HG03342 (cell line): ENCODE results near the gene CCNJL.

ENCODE experiments used
- ATAC-seq: cut with Tn5 transposase; IDR thresholded peaks from one replicate; pipeline ENCODE4 v1.9.1; 2021; ENCODE audit warnings: mild to moderate bottlenecking, moderate library complexity; ENCODE audit not compliant: unreplicated experiment

Gene CCNJL

DNA sequence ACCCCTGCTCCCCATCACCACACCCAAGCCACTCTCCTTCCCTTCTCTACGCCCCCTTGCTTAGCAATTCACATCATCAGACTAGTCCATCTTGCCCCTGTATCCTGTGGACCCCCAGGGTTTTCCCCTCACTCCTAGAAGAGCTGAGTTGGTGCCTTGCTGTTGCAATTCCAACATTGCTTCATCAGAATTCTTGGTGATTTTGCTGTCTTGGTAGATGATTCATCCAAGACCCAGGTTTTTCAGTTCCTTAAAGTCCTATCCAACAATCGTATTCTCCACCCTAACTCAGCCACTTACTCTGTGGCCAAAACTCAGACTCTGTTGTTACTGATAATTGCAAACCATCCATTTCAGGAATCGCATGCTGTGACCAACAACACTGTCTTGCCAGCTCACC lies 21.4 kb upstream of the CCNJL start:
- ATAC-seq = no peak

DNA sequence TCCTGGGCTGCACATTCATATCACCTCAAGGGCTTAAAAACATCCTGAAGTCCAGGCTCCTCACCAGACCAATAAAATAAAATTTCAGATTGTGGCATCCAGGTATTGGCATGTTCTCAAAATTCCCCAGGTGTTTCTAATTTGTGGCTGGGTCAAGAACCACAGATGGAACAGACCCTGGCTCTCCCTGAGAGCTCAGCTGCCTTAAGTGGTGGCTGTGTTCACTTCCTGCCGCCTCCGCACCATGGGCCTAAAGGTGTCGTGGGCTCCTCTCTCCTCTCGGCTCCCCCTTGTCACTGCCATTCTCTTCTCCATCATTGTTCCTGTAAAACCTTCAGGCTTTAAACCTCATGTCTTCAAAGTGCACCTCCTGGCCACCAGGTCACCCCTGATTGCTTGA lies 17.8 kb upstream of the CCNJL start:
- no peak for ATAC-seq

DNA sequence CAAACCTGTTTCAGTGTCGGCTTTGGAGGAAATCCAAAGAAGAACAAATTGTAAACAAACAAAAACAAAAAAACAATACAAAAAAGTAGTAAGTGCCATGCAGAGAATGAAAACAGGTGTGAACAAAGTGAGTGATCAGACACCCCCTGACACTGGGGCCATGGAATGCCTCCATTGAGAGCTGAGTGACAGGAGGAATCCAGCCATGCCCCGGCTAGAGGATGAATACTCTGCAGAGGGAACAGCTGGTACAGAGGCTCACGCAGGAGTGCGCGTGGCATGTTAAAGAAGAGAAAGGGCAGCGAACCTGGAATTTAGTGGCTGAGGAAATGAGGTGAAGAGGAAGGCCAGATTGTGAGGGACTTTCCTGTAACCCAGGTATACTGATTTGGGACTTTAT lies 15.5 kb upstream of the CCNJL start:
- no peak for ATAC-seq

DNA sequence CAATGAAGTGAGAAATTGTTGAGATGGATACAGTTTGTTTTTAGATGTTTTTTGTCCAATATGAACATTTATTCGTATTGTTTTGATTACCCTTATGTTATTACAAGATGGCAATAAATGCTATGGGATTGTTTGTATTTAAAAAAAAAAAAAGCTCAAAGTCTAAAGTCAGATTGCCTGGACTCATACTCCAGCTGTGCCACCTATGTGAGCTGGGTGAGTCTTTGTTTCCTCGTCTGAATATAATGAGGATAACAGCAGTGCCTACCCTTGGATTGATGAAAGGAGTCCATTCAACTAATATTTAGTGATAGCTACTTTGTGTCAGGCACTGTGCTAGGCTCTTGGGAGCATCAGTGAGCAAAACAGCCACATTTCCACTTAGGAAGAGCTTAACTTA lies 14.6 kb upstream of the CCNJL start:
- no peak for ATAC-seq

DNA sequence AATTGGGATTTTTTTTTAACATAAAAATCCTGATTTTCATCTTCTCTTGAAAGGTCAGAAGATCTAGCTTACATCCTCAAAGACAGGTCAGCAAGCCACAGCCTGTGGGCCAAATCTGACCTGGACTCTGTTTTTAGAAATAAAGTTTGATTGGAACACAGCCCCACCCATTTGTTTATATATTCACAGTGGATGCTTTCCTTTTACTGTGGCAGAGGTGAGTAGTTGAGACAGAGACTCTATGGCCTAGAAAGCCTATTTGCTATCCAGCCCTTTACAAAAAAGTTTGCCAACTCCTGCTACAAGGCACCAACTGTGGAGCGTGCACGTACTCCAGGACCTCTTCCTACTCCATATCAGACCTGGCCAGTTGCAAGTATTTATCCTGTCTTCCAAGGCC lies 13.4 kb upstream of the CCNJL start:
- no peak for ATAC-seq

DNA sequence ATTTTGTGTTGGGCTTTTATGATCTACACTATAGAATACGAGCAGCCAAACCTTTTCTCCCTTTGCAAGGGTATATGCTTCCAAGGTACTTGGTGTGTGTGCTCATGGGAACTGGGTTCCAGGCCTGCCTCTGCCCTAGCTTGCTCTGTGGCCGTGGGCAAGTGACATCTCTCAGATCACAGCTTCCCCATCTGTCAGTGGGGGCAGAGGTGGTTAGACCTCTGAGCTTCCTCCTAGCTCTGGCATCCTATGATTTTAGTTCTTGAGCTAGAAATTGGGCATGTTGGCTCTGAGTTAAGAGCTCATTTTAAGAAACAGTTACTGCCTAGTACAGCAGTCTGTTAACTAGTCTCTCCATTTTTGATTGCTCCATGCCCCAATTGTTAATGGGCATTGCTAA lies 12.5 kb upstream of the CCNJL start:
- no peak for ATAC-seq

DNA sequence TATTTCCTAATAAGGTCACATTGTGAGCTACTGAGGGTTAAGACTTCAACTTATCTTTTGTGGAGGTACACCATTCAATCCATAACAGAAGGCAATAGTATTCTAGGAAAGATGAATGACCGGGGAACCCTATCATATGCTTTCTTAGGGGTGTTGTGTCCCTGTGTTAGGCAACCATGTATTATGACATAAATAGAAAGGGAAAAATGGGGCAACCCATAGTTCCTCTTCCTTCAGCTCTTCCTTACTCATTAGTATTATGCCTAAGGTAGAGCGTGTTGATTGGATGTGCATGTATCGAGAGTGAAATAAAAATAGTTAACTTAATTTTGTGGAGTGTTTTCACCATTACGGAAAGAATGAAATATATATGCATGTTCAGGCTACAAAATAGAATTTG lies 6.0 kb upstream of the CCNJL start:
- ATAC-seq = no peak

DNA sequence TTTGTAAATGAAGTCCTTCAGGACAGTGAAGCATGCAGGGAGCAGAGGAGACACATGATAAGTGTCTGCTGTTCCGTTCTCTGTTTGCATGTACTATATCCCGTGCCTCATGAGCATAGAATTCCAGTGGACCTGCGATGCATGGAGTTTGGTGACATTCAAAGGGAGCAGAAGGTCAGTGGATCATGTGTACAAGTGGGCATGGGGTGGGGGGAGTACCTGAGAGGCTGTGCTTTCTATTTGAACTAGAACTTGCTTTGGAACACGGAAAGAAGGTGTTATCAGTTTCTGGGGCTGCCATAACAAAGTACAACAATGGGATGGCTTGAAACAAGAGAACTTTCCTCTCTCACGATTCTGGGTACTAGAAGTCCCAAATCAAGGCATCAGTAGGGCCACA lies 5.1 kb upstream of the CCNJL start:
- no peak for ATAC-seq

DNA sequence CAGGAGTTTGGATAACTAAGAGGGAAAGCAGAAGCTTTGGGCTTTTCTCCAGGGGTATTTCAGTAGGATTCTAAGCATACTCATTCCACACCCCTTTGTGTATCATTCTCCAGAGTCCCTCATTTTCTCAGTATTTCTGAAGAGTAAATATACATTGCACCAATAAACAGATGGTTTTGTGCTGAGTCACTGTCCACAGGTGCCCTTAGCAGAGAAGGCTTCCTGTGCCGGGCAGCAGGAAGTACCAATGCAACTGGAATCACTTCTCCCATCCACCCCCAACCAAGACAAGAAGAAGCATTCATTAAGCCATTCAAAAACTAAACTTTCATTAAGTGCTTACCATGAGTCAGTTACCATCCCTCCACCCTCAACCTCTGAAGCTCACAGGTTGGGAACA lies 3.6 kb upstream of the CCNJL start:
- no peak for ATAC-seq

DNA sequence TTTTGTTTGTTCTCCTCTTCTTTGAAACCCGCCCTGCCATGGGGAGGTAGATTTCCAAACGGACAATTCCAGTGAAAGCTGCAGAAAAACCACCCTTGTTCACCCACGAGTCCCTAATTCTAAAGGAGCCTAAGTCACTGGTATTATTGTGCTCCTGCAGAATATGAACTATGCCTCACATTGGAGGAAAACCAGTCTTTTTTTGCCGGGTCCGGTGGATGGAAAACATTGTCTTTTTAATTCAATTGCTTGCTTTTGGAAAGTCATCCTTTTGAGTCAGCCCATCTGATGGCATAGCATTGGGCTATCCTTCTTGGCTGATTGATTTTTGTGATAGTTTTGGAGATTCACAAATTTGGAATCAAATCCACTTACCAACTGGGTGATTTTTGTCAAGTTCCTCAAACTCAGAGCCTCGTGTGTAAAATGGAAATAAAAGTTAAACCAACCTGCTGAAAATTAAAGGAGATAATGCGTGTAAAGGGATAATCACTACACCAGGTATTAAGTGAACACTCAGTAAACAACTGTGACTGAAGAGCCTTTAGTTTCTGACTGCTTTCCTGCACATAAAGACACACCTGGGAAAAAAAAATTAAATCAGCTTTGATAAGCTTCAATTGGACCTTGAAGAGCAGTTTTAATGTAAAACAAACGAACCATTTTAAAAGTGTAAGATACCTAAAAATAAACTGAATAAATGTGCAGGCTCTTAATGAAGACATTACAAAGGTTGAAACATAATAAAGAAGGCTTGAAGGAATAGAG lies 780 bp upstream of the CCNJL start:
- no peak for ATAC-seq

DNA sequence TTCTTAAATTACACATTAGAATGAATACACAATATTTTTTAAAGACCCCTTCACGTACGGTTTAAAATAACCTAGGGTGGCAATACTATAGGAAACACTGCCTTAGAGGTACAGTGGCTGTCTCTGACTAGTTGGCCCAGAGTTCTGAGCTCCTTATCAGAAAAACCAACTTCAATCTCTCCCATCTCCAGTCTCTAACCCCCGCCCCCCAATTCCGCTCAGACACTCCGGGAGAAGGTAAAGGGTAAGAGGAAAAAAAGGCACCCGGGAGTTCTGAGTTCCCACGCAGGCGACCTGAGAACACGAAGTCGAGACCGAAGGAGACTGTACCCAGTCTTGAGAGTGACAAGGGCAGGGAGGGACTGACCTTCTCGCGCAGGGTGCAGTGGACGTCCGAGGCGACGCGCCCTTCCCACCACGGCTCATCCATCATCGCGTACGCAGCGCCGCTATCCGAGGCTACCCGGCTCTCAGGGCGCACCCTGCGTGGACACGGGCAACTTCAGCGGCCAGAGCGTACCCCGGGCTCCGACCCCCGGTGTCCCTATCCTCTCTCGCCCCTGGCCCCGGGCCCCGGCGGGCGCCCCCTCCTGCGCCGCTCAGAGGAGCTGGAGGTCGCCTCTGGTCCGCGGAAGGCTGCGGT lies 752 bp downstream of the CCNJL start:
- peak; percentile 15 for ATAC-seq

DNA sequence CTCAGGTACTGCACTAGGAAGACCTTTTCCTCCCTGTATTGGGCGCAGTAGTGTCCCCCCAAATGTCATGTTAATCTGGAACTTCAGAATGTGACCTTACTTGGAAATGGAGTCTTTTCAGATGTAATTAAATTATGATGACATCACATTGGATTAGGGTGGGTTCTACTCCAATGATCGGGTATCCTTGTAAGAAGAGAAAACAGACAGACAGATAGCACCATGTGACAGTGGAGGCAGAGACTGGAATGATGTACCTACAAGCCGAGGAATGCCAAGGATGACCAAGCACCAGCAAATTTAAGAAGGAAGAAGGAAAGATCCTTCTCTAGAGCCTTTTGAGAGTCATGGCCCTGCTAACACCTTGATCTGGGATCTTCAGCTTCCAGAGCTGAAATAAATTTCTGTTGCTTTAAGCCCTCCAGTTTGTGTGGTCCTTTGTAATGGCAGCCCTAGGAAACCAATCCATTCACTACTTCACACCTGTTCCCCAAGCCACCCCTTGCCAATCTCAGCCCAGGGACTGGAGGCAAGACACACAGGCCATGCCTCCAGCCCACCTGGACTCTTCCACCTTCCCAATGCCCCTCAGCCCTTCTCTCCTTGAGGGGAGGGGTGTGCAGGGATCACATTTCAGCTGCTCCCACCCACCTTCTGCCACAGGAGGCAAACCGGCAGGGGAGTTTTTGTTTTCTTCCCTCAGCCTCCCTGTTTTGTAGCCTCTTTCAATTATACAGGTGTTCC lies 1.6 kb downstream of the CCNJL start:
- ATAC-seq = no peak

DNA sequence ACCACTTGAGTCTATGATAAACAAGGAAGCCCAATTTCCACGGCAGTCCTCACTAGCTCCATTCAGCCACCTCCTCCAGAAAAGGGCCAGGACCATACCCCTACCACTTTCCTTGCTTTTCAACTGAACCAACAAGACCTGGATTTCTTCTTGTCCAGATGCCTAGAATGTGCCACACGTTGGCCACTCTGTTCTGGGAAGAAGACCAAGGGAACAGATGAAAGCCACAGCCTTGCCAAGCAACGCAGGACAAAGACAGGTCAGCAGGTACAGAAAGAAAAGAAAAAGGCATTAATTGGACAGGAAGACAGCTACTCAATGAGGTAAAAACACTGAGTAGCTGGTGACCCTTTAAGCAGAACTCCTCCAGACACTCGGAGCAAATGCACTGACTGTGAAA lies 2.2 kb downstream of the CCNJL start:
- ATAC-seq = no peak

DNA sequence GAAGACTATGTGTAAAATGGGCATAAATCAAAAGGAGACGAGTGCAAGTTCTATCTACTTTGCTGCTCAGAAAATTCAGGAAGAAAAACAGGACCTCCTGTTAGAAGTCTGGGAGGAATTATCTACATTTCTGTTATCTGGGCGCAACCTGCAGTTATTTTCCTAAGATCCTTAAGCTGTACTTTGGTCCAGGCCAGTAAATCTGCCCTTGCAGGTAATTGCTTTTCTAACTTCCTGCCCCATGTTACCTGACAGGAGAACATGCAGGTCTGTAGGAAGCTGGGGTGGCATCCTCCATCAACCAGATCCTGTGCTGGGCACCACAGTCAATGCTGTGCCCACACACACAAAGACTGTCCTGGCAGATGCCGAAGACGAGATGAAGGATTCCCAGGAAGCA lies 5.7 kb downstream of the CCNJL start:
- no peak for ATAC-seq

DNA sequence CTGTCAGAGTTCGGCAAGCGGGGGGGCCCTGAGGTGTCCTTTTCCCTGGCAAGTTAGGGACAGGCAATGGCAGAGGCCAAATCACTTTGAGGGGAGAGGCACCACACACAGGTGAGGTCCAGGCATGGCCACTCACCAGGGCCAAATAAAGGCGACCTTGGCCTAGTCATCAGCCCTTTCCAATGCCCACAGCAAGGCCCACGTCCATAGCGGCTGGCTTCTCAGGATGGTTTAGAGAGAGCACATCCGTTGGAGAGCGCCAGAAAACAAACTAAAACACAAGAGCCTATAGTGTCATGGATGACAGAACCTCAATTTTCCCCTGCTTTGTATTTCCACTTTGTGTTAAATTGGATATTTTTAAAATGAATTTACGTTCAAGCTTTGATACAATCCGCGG lies 7.0 kb downstream of the CCNJL start:
- ATAC-seq = no peak

DNA sequence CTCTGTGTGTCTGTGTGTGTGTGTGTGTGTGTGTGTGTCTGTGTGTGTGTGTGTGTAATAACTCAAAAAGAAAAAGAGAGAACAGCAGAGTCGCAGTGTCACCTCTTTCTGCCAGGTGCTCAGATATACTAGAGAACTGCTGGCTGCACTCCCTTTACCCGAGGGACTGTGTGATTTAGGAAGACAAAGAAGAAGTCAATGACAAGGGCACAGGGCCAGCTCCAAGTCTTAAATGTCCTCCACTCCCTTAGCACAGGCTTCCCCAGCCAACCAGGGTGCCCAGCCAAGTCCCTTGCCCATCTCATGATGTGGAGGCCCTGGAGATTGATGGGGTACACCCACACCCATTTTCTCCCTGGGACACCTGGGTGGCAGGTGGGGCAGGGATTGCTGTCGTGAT lies 8.7 kb downstream of the CCNJL start:
- ATAC-seq = no peak

DNA sequence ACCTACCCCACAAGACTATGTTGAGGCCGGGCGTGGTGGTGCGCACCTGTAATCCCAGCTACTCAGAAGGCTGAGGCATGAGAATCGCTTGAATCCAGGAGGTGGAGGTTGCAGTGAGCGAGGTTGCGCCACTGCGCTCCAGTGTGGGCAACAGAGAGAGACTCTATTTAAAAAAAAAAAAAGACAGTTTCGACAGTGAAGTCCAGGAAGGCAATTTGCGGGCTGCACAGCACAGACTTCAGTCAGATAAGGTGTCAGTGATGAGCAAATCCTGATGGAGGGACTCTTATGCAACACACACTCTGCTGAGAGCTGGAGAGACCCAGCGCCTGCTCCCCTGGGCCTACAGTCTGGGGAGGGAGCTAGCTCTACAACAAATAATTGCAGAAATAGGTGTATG lies 14.2 kb downstream of the CCNJL start:
- ATAC-seq = no peak

DNA sequence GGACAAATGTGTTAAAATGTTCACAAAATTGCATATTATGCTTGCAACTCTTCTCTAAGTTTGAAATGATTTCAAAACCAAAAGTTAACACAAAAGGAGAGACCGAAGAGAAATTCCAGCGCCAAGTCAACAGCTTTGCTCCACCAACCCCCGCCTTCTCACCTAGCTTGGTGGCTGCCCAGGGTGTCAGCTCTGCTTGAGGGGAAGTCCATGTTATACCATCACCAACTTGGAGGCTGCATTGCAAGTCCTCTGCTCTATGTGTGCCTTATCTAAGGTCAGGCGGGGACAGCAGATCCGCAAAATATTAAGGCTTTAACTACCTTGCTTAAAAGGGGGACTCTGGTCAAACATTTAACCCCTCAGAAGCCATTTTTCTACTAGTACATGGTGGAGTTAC lies 14.6 kb downstream of the CCNJL start:
- ATAC-seq = no peak

DNA sequence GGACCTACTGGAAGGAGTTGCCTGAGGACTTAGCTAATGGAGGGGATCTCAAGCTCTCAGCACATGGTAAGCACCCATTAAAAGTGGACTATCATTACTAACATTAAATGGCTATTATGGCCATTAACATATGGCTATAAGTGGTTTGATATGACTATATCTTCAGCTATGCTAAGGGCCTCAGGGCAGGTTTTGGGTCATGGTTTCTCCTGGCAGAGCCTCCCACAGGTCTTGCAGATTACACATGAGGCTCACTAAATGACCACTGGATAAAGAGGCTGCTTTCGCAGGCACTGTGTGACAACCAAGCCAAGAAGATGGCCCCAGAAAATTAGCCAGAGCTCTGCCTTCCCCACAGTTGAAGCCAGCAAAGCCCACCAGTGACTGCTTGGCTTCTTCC lies 15.4 kb downstream of the CCNJL start:
- no peak for ATAC-seq

DNA sequence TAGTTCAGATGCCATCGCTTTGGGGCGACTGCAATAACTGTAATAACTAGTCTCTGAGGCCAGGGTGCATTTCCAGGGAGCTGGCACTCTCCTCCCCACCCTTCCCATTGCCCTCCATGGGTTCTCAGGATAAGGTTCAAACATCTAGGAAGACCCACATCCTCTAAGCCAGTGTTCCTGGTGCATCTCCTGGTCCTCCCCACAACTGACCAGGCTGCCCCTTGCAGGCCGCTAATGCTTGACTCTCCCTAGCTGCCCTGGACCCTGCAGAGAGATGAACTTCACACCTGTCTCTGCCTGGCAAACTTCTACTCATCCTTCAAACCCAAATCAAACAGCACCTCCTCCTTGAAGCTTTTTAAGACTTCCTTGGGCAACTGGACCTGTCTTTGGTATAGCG lies 15.9 kb downstream of the CCNJL start:
- ATAC-seq = no peak

DNA sequence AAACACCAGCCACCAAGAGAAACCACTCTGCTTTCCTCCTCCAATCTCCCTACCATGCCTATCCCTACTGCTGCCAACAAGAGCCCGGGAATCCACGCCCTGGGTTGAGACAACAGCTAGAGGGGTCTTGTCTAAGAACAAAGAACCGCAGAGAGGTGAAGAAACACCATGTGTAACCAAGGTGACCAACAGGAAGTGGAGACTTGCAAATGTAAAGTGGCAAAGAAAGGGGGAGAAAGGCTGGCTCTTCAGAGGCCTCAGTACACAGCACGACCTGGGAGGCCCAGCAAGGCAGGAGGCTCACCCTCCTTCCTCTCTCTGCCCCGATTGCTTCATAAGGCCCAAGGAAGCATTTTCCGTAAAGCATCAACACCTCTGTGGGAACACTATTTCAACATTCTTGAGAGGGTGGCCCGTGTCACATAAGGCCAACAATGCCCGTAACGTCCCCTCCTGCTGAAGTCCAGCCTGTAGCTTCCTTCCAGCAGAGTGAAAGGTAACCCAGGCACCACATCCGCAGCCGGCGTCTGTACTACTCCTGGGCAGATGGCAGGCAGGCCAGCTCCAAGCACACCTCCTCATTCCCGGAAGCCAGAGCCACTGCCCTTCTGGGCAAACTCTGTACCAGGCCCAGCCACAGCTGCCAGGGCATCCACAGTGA lies 18.3 kb downstream of the CCNJL start:
- ATAC-seq = no peak

DNA sequence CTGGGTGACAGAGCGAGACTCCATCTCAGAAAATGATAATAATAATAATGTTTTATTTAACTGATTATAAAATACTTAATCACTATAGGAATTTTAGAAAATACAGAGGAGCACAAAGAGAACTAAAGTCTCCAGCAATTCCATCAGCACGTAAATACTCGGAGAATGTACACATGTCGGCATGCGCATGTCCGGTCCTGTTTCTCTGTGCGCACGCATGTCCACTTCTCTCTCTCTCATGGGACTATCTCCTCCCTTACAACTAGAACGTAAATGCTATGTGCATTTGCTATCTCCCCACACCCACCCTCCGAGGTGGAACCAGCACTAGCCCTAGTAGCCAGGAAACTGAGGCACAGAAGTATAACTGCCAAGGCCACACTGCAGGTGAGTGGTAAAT lies 19.0 kb downstream of the CCNJL start:
- ATAC-seq = no peak
